HG03442 (cell line): ENCODE measurements around the gene ZNF576.
"Not testable (repeated sequence)": the region's sequence is repeated elsewhere in the genome, so short reads cannot be mapped to it uniquely, and the experiment has no call there.

ENCODE experiments used
- ATAC-seq: cut with Tn5 transposase; IDR thresholded peaks from one replicate; pipeline ENCODE4 v1.9.1; 2021; ENCODE audit warnings: mild to moderate bottlenecking, moderate library complexity; ENCODE audit not compliant: unreplicated experiment

Gene ZNF576

DNA sequence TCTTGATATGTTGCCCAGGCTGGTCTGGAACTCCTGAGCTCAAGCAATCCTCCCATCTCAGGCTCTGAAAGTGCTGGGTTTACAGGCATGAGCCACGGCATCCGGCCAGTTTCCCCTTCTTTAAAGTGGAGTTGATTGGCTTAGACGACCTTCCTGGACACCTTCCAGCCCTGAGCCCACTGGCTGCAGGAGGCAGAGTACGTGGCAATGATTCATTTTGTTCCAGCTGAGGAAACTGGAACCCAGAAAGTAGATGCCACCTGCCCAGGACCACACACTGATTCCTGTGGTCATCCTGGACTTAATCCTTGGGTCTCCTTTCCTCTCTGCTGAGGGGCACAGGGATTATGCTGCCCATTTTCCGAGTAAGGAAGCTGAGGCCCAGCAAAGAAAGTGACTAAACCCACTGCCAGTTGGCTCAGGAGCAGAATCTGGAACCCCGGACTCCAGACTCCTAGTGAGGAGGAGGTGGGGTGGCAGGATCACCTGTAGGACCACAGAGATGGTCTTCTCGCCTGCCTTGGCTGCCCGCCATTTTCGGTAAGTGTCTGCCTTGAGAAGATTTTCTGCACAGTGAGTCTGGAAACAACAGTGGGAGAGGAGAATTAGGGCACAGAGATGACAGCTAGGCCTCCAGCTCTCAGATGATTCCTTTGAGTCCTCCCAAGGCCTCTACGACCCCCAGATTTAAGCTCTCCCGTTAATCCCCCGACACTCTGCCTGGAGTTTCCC, 21.8 kb upstream of the ZNF576 start:
- no peak for ATAC-seq

DNA sequence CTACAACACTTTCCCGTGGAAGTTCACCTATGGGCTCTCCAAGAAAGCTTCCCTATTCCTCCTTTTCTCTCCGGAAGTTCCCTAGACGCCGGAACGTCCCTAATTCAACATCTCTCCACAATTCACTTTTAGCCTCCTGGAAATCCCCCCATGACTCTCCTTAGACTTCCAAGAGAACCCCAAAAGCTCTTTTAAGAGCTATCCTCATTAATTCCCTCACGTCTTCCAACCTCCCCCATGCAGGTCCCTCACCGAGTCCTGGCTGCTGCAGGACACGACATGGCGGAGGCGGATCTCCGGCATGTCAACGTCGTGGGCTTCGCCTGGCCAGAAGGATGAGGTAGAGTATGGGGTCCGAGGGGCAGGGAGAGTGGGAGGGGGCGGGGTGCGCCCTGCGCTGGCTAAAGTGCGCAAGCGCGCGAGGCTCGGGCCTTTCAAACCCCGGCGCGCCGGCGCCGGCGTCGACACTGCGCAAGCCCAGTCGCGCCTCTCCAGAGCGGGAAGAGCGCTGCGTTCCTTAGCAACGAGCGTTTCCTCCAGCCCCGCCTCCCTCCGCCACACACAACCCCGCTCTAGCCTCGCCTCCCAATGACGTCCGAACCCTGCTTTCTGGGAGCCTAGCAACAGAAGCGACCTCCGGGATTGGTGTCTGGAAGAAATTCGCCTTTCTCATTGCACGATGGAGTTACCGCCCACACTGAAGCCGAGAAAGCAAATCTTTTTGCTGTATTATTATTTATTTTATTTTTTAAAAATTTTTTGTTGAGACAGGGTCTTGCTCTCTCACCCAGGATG, 21.0 kb upstream of the ZNF576 start, which contains the start of the genes PINLYP and XRCC1:
Gene PINLYP, plus strand, starts transcription at position 646 of the 795 bp plus-strand sequence. CDS start 1,391 bp downstream, outside the sequence.
Gene XRCC1, minus strand, starts transcription at position 372 of the 795 bp plus-strand sequence. Its CDS starts 69 bp downstream, at position 303.
- ATAC-seq = peak; percentile 95

DNA sequence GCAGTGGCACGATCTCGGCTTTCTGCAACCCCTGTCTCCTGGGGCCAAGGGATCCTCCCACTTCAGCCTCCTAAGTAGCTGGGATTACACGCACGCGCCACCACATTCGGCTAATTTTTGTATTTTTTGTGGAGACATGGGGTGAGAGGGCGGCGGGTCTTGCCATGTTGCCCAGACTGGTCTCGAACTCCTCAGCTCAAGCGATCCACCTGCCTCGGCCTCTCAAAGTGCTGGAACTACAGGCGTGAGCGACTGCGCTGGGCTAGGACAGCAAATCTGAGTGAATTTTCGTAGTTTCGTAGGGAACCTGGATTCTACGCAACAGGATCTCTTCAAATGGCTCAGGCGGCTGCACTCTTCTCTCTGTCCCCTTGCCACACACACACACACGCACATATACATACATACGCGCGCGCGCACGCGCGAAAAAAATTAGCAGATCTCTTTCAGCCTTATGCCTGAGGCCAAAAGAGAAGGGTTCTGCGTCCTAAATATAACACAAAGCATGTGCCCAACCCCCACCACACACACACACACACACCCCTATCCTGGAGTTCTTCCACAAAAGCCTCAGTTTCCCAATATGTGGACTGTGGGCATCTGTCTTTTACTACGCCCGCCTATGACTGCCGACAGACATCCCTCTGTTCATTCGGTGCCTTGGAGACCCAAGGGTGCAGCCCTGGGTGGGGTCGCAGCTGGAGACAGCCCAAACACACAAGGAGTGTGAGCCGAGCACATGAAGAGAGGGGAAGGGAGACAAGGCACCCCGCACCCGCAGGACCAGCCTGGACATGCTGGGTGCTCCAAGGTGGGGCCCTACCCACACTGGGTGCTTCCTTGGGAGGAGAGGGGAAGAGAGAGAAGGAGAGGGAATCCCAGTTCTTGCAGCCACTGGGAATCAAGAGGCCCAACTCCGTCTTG, 20.2 kb upstream of the ZNF576 start:
- no peak for ATAC-seq

DNA sequence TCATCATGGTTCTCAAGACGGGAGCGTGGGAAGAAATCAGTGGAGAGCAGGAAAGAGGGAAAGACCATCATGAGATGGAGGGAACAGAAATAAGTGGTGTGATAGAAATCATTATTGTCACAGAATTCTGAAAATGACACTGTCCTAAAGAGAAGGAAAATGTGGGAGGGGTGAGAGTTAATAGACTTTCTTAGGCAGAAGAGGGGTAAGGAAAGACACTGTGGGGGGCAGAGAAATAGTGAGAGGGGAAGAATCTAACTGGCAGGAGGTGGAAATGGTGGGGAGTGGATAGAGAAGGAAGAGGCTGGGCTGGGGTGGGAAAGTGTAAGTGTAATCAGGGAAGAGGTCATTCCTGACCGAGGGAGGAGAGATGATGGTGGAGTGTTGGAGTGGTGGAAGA, 17.6 kb upstream of the ZNF576 start:
- no peak for ATAC-seq

DNA sequence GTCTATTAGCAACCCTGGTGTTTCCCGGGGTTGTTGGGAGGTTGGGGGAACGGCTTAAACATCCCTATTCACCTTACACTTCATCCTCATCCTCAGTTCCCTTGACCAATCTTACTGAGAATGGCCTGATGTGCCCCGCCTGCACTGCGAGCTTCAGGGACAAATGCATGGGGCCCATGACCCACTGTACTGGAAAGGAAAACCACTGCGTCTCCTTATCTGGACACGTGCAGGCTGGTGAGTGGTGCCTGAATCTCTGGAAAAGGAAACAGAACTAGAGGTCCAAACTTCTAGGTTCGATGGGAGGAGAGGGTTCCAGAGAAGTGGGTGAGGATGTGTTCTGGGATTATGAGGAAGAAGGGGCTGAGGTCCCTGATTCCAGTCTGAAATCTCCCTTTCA, 14.9 kb upstream of the ZNF576 start:
- ATAC-seq = no peak

DNA sequence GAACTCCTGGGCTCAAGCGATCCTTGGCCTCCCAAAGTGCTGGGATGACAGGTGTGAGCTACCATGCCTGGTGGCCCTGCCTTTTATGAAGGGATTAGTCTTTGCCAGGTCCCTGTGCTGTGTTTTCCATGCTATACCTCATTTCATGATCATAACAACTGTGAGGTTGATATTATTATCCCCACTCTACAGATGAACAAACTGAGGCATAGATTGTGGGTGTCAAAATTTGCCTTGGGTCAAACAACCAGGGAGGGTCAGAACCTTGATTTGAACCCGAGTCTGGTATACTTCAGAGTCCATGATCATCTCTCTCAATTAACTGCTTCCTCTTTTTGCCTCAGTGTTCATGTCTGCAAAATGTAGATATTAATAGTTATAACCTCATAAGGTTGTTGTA, 13.9 kb upstream of the ZNF576 start:
- no peak for ATAC-seq

DNA sequence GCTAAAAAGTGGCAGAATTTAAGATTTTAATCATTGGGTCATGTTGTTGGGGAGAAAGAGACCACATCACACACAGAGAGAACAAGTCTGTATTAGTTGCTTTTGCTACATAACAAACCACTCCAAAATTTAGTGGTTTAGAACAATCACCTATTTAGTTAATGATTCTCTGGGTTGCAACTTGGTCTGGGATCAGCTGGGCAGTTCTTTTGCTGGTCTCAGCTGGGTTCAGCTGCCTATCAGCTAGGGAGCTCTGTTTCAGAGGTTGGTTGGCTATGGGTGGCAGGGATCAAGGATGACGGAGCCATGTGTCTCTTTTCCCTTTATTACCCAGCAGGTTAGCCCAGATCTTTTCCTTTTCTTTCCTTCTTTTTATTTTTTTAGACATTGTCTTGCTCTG, 11.9 kb upstream of the ZNF576 start:
- ATAC-seq = no peak

DNA sequence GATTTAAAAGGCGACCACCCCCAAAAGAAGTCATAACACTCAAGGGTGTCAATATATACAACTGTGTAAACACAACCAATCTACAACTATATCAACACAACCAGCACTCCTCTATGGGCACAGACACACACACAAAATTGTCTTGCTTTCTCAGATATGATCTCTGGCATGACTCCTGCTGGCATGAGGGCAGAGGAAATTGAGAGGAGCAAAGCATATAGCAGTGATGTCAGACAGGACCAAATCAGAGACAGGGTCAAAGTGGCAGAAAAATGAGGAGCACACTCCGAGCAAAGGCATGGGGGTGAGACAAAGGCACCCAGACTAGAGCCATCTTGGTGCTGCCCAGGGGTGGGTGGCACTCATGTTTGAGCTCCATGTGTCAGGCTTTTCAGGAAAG, 10.0 kb upstream of the ZNF576 start:
- no peak for ATAC-seq

DNA sequence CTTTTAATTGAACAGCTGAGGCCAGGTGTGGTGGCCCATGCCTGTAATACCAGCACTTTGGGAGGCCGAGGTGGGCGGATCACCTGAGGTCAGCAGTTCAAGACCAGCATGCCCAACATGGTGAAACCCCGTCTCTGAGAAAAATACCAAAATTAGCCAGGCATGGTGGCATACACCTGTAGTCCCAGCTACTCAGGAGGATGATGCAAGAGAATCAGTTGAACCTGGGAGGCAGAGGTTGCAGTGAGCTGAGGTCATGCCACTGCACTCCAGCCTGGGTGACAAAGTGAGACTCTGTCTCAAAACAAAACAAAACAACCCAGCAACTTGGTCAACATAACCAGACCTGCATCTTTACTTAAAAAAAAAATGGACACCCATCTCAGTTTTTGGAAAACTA, 9.4 kb upstream of the ZNF576 start:
- ATAC-seq = not testable (repeated sequence)

DNA sequence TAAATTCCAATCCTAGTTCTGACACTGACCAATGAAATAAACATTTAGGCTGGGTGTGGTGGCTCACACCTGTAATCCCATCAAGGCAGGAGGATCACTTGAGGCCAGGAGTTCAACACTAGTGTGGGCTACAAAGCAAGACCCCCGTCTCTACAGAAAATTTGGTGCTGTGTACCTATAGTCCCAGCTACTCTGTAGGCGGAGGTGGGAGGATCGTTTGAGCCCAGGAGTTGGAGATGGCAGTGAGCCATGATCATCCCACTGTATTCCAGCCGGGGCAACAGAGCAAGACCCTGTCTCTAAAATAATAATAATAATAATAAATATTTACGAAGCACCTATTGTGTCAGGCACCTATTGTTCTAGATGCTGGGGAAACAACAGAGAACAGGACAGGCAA, 7.1 kb upstream of the ZNF576 start:
- no peak for ATAC-seq

DNA sequence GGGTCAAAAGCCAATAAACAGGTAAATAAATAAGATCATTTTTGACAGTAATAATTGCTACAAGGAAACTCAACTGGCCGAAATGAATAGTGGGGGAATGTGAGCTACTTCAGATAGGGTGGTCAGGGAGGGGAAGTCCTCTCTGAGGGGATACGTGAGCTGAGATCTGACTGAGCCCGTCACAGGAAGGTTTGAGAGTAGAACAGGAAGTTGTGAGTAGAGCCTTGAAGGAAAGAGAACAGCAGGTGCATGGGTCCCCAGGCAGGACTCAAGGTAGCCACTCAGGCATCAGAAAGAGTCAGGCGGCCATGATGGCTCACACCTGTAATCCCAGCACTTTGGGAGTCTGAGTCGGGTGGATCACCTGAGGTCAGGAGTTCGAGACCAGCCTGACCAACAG, 6.7 kb upstream of the ZNF576 start:
- ATAC-seq = no peak

DNA sequence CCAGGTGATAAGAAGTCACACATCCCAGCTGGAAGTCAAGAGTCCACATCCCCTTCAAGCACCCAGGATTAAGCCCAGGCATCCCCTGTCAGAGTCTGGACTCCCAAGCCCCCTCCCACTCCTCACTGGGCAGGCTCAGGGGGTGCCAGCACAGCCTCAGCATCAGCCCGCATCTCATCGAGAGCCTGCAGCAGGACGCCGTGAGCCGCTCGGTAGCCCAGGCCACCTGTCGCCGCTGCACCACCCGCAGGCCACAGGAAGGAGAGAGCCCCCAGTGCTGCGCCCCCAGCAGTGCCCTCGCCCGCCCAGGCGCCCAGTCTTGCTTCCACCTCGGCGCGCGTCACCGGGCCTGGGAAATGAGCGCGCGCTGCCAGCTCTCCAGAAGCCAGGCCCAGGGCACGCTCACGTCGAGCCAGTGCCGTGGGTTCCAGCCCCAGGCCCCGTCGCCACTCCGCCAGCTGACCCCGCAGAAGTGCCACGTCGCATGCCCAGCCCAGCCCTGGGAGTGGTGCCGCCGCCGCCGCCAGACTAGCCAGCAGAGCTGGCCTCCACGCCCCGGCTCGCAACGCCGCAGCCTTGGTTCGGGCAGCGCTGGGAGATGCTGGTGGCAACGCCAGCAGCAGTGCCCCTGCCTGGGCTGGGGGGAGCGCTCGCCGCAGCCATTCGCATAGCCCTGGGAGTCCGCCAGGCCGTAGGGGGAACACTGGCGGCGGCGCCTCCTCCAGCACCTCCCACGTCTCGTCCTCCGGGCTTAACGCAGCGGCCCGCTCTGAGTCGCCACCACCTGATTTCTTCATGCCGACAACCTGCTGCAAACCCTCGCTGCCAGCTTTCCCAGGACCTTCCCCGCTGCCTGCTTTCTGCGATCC, 4.3 kb upstream of the ZNF576 start:
- ATAC-seq = no peak

DNA sequence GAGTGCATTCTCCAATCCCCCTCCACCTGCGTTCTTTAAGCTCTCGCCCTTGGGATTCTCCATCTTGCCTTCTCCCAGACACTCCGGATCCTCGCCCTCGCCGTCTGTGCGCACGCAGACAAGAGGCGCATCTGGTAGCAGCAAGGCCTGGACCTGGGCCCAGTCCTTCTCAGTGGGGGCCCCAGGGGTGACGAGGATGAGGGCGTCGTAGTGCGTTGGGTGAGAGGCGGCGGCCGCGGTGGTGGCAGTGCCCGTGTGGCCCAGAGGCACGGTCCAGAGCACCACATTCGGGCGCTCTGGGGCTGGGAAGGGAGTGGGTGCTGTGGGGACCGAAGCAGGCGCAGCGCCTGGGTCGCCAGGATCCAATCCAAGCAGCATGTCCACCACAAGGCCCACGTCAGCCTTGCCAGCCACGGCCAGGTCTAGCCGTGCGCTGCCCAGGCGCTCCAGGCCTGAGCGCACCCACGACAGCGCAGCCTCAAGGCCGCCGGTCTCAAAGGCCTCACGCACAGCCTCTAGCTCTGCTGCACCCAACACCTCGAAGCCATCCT, 3.5 kb upstream of the ZNF576 start:
- ATAC-seq = no peak

DNA sequence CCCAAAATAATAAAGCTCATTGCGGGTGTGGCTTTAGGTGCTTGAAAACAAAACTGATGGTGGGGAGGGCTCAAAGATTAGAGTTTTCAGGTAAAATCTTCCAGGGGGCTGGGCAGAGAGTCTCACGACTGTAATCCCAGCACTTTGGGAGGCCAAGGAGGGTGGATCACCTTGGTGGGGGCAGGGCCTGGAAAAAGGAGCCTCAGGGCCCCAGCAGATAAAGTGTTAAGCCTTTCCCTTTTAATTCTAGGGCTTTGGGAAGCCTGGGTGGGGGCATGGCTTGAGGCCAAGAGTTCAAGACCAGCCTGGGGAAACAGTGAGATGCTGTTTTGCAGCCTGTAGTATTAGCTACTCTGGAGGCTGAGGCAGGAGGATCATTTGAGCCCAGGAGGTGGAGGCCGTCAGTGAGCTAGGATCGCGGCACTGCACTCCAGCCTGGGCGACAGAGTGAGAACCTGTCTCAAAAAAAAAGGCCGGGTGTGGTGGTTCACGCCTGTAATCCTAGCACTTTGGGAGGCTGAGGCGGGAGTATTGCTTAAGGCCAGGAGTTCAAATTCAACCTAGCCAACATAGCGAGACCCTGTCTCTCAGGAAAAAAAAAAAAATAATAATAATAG, 2.2 kb upstream of the ZNF576 start:
- ATAC-seq = no peak

DNA sequence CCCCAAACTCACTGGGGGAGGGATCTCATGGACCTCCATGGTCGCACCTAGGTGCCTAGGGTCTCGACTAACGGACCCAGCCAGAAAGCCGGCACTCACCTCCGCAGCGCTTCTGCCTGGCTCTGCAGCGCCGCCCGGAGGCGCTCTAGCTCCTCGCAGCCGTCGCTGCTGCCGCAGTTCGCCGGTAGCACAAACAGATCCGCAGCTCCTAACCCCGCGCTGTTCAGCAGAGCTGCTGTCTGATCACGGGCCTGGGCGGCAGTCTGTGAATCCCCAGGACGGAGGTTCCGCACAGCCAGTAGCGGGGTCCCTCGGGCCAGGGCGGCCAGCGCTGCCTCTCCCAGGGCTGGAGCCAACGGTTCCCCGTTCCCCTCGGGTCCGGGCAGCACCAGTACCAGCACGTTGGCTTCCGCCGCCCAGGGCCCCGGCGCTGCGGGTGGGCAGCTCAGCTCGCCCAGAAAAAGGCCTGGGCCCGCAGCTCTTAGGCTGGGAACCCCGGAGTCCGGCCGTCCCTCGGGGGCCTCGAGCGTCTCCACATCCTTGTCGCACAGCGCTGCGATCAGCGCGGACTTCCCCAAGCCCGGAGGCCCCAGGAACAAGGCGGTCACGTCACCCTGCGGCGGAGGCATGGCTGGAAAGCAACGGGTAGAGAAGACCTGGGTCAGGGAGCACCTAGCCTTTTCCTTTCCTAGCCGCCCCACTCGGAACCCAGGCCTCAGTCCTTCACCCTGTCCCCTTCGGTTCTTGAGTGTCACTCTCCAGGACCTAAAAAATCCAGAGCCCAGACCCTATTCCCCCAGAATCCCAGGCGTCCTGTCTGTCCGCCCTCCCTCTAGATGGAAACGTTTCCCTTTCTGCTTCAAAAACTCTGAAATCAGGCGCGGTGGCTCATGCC, 1.4 kb upstream of the ZNF576 start:
- ATAC-seq = no peak

DNA sequence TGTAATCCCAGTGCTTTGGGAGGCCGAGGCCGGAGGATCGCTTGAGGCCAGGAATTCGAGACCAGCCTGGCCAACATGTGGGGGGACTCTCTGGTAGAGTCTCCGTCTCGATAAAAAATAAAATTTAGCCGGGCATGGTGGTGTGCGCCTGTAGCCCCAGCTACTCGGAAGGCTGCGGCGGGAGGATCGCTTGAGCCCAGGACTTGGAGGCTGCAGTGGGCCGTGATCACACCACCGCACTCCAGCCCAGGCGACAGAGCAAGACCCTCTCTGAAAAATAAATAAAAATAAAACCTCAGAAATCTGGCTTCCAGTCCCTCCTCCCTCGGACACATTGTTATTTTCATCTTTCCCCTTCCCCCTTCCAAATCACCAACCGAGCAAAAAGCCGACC, 793 bp upstream of the ZNF576 start:
- peak; percentile 3 for ATAC-seq

DNA sequence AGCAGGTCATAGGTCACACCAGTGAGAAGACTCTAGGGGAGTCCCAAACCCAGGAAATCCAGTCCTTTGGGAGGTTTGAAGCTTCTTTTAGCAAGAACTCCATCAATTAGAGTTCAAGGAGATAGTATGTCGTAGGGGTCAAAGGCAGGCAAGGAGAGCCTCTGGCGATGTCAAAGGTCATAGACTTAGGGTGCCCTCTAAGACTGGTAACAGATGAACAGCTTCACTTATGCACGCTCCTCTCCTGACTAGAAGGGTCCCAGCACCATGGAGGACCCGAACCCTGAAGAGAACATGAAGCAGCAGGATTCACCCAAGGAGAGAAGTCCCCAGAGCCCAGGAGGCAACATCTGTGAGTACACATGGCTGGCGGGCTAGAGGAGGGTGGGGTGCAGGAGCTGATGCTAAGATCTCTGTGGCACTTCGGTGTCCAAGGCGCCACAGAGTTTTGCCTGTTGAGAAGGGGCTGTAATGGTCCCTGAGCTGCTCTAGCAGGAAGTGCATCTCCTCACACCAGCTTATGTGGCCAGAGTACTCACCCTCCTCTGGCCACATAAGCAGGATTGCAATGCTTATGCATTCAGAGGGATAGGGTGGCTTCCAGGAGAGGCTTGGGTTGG, 557 bp downstream of the ZNF576 start:
- ATAC-seq = no peak

DNA sequence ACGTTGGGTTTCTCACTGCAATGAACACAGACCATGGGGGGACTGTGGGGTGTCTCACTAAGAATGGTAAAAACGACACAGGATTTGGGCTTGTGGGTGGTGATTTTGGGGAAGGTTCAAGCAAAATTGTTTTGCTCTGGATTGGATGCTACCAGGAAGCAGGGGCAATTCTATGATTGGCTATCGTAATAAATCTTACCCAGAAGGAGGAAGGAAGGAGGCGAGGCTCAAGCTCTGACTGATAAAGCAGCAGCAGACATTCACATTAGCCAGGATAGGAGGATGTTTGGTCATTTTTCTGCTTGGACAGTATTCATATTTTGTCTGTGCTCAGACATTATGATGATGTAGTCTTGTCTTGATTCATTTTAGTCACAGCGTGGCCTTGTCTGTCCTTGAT, 1.5 kb downstream of the ZNF576 start:
- ATAC-seq = no peak
